SK-N-MC (cell line): Measurements from ENCODE around the gene IRF9.

ENCODE experiments used
- EZH2 ChIP-seq: fragments of 200-600 bp; sonication (generic); IDR thresholded peaks from one replicate; pipeline ENCODE4 v1.6.1; 2017; ENCODE audit warnings: antibody characterized with exemption
- FOXP2 ChIP-seq: optimal IDR thresholded peaks from 2 replicates; pipeline ENCODE3; 2011; ENCODE audit warnings: mild to moderate bottlenecking, moderate library complexity; ENCODE audit not compliant: insufficient read depth; ENCODE audit errors: extremely low read length, control extremely low read depth
- POLR2AphosphoS5 ChIP-seq: IDR thresholded peaks from 2 replicates; pipeline ENCODE4 v1.6.1; 2012; ENCODE audit warnings: mild to moderate bottlenecking, low read depth, low read length, borderline replicate concordance

- TF ChIP-seq EZH2 (no peak), POLR2AphosphoS5 (no peak), FOXP2 (no peak)
Observed at GRCh38 chr14:24165785-24166184, 4.7 kb downstream of the IRF9 start.
